IPS-18a (cell line): ENCODE data around the gene TOMM7.
A peak's percentile ranks its signal among the peaks of the same experiment; 100 is the strongest.

Experiments used
- H3K27ac ChIP-seq: one replicate; pipeline ENCODE4 v1.5.1; 2013; ENCODE audit warnings: low read length
- H3K27me3 ChIP-seq: one replicate; pipeline ENCODE4 v1.6.1; 2013; ENCODE audit warnings: mild to moderate bottlenecking, low read length; ENCODE audit not compliant: control insufficient read depth, insufficient read depth
- H3K36me3 ChIP-seq: one replicate; pipeline ENCODE4 v1.6.1; 2013; ENCODE audit warnings: low read depth, low read length; ENCODE audit not compliant: control insufficient read depth
- H3K4me1 ChIP-seq: one replicate; pipeline ENCODE4 v1.6.1; 2013; ENCODE audit warnings: low read depth, low read length; ENCODE audit not compliant: control insufficient read depth
- H3K4me3 ChIP-seq: one replicate; pipeline ENCODE4 v1.5.1; 2013; ENCODE audit warnings: low read length
- H3K9ac ChIP-seq: one replicate; pipeline ENCODE4 v1.6.1; 2013; ENCODE audit warnings: mild to moderate bottlenecking, low read length, moderate library complexity
- H3K9me3 ChIP-seq: one replicate; pipeline ENCODE4 v1.6.1; 2013; ENCODE audit warnings: low read depth, low read length; ENCODE audit not compliant: control insufficient read depth

Gene TOMM7

DNA sequence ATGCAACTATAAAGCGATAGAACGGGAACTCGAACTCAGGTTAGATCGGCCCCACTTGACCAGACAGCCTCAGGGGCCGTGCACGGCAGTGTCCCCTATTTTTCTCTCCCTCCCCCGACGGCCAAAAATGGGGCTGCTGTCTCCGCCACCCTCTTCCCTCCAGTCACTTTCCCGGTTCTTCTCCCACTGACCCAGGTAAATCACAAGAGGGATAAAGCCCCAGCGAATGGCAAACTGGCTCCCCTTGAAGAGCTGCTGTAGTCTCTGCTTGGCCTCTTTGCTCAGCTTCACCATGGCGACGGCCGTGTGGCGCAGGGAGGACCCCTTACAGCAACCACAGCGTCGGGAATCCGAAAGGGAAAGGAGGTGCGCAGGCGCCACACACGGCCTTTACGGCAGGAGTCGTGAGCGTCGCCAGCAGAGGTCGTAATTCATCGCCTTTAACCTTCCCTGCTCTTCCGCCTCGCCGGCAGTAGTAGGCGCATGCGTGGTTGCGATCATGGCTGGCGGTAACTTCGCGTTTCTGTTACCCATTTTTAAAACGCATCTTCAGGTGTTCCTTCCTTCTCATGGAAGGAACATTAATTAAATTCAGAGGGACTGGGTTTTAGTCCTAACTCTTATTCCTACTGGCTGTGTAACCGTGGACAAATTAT, at the start of gene TOMM7:
TOMM7 (minus strand) TSS at position 364 of the 656 bp plus-strand sequence; CDS start at position 294, 70 bp downstream.
- no peaks in the 10 kb centered on the region for H3K9me3 ChIP-seq
- H3K9ac ChIP-seq, result peak within 1 kb of the TSS; percentile 94
- peaks cover 8% of the 10 kb centered on the region for H3K36me3 ChIP-seq
- peaks cover 6% of the 10 kb centered on the region for H3K4me1 ChIP-seq
- H3K27ac ChIP-seq, result peak within 1 kb of the TSS; percentile 87
- peak within 1 kb of the TSS; percentile 93 for H3K4me3 ChIP-seq
- H3K27me3 ChIP-seq, result no peaks in the 10 kb centered on the region

DNA sequence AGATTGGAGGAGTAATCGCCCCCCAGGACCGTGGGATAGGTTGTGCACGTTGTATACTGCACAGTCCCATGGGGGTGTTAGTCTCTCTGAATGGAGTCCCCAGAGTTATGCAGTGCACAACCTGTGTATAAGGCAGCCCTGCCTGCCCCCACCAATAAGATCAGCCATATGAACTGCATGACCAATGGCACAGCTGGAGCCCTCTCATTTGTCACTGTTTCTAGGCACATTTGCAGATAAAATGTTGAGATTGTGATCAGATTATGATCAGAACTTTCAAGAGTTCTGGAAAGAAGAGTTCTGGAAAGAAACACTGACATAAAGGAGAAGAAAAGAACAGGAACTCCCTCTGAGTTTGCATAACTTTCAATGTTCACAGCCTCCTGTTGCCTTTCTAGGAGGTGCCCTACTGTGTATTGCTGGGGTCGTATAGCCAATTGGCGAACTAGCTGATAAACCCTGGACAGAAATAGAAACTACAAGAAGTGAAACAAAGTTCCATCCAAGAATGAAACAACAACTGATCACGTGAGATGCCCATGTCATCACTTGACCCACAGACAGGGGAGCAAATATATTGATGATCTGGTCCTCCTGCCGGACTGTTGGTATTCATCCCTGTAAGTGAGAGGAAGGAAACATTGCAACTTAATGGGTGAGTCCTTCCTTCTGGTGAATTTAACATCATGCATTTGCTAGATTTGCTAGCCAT, 49.6 kb upstream of the TOMM7 start:
- Histone ChIP-seq H3K36me3 (no peaks in the 10 kb centered on the region), H3K27me3 (no peaks in the 10 kb centered on the region), H3K9ac (no peak overlapping the region)

DNA sequence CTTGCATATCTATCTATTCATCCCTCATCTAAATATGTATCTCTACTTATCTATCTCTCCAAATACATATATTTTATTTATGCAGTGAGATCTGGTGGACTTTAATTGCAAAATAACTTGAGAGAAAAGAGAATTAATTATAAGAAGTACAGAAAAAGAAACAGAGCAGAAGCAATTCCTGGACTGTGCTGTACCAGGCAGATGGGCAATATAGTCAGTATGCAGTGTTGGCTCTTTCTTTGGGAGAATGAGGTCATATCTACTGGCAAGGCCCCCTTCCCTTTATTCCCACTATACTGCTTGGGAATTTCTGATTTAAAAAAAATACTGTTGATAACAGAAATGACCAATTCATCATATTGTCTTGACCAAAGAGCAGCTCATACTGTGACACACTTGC, 49.0 kb upstream of the TOMM7 start:
- Histone ChIP-seq H3K36me3 (no peaks in the 10 kb centered on the region), H3K27ac (no peak overlapping the region), H3K27me3 (no peaks in the 10 kb centered on the region), H3K4me1 (no peaks in the 10 kb centered on the region), H3K9ac (no peak overlapping the region), H3K4me3 (no peak overlapping the region), H3K9me3 (no peaks in the 10 kb centered on the region)

More for the DNA sequence above, 49.6 kb upstream of the TOMM7 start:
- no peaks in the 10 kb centered on the region for H3K4me1 ChIP-seq
- H3K9me3 ChIP-seq, result no peaks in the 10 kb centered on the region
- no peak overlapping the region for H3K4me3 ChIP-seq
- no peak overlapping the region for H3K27ac ChIP-seq

DNA sequence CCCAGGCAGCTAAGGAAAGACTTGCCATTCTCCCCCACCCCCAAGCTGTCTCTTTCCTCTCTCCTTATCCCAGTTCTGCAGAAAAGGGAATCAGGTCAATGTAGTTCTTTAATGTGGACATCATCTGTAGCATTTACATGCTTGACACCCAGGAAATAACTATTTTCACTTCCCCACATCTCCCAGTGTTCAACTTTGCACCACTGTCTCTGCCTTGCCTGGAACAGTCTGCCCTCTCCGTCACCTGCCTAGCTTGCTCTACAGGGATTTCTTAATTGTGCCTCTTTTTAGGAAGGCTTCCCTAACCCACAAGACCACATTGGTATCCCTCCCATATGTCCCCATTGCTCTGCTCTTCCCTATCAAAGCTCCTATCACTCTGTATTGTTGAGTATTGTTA, 45.9 kb upstream of the TOMM7 start:
- H3K9me3 ChIP-seq, result no peaks in the 10 kb centered on the region
- H3K4me1 ChIP-seq, result peaks cover 4% of the 10 kb centered on the region
- H3K9ac ChIP-seq, result no peak overlapping the region
- no peaks in the 10 kb centered on the region for H3K36me3 ChIP-seq
- no peaks in the 10 kb centered on the region for H3K27me3 ChIP-seq
- H3K4me3 ChIP-seq, result no peak overlapping the region
- H3K27ac ChIP-seq, result no peak overlapping the region

DNA sequence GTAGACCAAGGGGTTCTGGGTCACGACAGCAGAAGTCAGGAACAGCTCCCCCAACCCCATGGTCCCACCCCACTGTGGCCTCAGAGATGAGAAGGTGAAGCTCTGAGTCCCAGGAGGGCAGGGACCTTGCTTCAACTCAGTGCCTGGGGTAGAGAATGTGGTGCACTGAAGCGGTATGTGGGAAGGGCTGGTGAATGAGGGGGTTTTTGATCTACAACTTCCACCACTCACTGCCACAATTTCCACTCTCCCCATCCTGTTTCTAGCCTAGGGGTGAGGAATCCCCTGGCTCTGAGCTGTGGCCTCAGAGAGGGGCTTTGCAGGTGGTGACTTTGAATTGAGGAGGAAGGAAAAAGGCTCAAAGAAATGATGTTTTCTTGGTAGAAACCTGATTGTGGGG, 44.9 kb upstream of the TOMM7 start:
- Histone ChIP-seq H3K4me1 (peaks cover 4% of the 10 kb centered on the region), H3K9ac (no peak overlapping the region), H3K36me3 (no peaks in the 10 kb centered on the region), H3K4me3 (no peak overlapping the region), H3K27ac (no peak overlapping the region), H3K9me3 (no peaks in the 10 kb centered on the region), H3K27me3 (no peaks in the 10 kb centered on the region)

DNA sequence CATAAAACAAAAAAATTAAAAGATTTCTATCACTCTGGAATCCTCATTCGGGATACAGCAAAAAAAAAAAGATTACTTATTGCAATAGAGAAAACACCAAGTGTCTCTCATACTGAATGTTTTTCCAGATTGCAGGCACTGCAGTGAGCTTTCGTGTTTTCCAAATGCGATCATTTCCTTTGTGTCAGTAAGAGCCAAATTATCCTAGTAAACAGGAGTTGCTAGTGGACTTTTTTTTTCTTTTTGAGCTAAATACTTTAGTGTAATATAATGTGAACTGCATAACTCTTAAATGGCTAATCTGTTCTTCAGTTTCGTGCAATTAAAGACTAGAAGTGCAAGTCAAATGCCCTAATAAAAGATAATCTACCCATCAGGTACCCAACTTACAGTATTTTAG, 44.4 kb upstream of the TOMM7 start:
- no peak overlapping the region for H3K27ac ChIP-seq
- H3K9ac ChIP-seq, result no peak overlapping the region
- no peak overlapping the region for H3K4me3 ChIP-seq
- H3K4me1 ChIP-seq, result peaks cover 4% of the 10 kb centered on the region
- H3K27me3 ChIP-seq, result no peaks in the 10 kb centered on the region
- H3K9me3 ChIP-seq, result no peaks in the 10 kb centered on the region
- no peaks in the 10 kb centered on the region for H3K36me3 ChIP-seq

DNA sequence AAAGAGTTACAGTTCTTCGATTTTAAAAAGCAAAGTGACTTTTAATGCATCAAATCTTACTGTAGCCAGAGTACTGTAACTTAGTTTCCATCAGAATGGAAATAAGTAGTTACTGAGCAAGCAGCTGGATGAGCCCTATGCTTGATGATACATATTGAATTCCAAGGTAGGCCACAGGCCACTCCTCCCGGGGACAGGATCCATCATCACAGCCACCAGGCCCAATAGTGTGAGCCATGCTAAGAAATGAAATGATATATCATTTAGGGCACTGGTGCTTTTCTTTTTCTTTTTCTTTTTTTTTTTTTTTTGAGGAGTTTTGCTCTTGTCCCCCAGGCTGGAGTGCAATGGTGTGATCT, 42.9 kb upstream of the TOMM7 start:
- Histone ChIP-seq H3K4me1 (peaks cover 4% of the 10 kb centered on the region), H3K27ac (no peak overlapping the region), H3K9me3 (no peaks in the 10 kb centered on the region), H3K27me3 (no peaks in the 10 kb centered on the region), H3K36me3 (peaks cover 5% of the 10 kb centered on the region), H3K4me3 (no peak overlapping the region), H3K9ac (no peak overlapping the region)

DNA sequence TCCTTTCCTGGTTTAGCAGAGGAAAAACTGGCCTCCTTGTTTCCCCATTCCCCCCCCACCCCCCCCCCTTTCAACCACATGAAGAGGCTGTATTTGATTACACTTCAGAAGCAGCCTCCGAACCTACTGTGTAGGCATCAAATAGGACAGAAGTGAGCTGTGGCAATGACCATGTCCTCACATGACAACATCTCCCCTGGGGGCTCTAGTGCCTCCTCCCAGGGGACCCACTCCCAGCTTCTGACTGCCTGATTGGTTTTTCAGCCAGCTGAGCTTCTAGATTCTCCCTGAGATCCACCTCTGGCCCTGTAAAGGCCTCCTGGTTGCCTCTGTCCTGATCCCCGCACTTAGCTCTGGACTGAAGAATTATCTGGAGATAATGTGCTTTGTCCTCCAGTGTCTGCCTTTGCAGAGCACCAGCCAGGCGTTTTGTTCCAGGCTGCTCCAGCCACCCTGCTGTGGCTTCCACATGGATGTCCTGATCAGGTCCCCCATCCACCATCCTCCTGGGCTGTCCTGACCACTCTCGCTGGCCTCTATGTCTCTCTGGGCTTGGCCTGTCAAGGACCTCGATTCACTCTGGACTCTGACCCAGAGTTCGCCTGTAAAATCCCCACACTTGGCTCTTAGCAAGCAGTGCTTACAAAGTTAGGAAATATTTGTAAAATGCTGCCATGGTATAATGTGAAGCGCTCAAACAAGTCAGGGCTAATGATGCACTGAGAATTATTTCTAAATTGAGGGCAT, 42.4 kb upstream of the TOMM7 start:
- Histone ChIP-seq H3K9ac (no peak overlapping the region), H3K4me1 (peaks cover 4% of the 10 kb centered on the region)

DNA sequence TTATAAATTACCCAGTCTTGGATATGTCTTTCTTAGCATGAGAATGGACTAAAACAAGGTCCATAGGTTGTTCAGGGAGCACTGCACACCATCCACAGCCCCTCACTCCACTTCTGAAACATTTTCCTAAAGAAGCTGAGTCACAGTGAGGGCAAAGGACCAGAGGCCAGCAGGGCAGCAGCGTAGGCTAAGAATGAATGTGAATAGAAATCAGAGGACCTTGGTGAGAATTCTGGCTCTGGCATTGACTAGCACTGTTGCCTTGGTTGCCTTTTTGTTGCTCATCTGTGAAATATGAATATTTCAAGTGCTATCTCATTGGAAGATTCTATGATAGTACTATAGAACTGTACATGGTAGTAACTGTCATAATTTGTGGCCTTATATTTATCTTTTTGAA, 41.7 kb upstream of the TOMM7 start:
- Histone ChIP-seq H3K9me3 (no peaks in the 10 kb centered on the region), H3K9ac (no peak overlapping the region), H3K4me3 (no peak overlapping the region), H3K27me3 (no peaks in the 10 kb centered on the region), H3K27ac (no peak overlapping the region), H3K4me1 (peaks cover 4% of the 10 kb centered on the region), H3K36me3 (peaks cover 16% of the 10 kb centered on the region)

More for the DNA sequence above, 42.4 kb upstream of the TOMM7 start:
- Histone ChIP-seq H3K27ac (no peak overlapping the region), H3K9me3 (no peaks in the 10 kb centered on the region), H3K36me3 (peaks cover 10% of the 10 kb centered on the region), H3K27me3 (no peaks in the 10 kb centered on the region), H3K4me3 (no peak overlapping the region)

DNA sequence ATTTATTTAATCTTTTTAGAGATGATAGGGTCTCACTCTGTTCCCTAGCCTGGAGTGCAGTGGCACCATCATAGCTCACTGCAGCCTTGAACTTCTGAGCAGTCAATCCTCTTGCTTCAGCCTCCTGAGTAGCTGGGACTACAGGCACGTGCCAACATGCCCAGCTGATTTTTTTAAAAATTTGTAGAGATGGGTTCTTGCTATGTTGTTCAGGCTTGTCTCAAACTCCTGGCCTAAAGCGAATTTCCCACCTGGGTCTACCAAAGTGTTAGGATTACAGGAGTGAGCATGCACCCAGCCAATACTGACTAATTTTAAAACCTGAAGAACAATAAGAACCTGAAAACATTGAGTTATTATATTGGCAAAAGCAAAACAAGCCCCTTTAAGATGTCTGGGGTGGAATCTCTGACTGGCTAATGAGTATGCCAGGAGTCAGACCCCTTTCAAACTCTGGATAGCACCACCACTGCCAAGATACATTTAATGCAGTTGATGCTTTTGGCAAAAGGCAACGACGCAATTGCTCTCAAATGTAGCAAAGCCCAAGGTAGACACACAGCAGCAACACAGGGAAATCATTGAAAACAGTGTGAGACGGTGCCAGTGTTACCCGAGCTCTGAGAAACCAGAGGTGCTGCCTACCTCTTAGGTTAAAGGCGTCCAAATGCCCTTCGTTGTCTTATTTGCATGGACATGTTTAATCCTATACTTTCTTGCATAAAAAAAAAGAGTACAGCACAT, 40.7 kb upstream of the TOMM7 start:
- Histone ChIP-seq H3K27me3 (no peaks in the 10 kb centered on the region), H3K9ac (no peak overlapping the region), H3K27ac (no peak overlapping the region), H3K4me1 (peaks cover 6% of the 10 kb centered on the region), H3K4me3 (no peak overlapping the region), H3K9me3 (no peaks in the 10 kb centered on the region), H3K36me3 (peaks cover 26% of the 10 kb centered on the region)

DNA sequence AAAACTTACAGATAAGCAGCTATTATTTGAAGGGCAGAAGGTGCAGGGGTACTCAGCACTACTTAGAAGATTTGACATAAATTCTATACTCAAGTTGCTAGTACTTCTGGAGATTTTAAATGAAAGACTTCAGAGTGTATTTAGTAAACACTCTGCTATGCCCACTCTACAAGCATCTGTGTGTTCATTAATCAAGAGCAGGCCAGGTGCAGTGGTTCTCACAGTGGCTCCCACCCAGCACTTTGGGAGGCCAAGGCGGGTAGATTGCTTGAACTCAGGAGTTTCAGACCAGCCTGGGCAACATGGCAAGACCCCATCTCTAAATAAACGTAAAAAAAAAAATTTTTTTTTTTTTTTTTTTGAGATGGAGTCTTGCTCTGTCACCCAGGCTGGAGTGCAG, 38.9 kb upstream of the TOMM7 start:
- Histone ChIP-seq H3K27me3 (no peaks in the 10 kb centered on the region), H3K4me3 (no peak overlapping the region), H3K9ac (no peak overlapping the region), H3K36me3 (peaks cover 37% of the 10 kb centered on the region), H3K4me1 (peaks cover 10% of the 10 kb centered on the region), H3K9me3 (no peaks in the 10 kb centered on the region), H3K27ac (no peak overlapping the region)
